ENCODE data around the gene STPG4. TPM values are rescaled to one million over a fixed set of nuclear protein-coding genes. Genes with fewer than 3 reads are reported as not detected.

Gene STPG4
- total and polyA plus RNA-seq, 2 of the 8 experiments (the other 6 are each of a cell fraction or from before 2014, with no cell fraction given), result 0.28 TPM; not detected in 1

DNA sequence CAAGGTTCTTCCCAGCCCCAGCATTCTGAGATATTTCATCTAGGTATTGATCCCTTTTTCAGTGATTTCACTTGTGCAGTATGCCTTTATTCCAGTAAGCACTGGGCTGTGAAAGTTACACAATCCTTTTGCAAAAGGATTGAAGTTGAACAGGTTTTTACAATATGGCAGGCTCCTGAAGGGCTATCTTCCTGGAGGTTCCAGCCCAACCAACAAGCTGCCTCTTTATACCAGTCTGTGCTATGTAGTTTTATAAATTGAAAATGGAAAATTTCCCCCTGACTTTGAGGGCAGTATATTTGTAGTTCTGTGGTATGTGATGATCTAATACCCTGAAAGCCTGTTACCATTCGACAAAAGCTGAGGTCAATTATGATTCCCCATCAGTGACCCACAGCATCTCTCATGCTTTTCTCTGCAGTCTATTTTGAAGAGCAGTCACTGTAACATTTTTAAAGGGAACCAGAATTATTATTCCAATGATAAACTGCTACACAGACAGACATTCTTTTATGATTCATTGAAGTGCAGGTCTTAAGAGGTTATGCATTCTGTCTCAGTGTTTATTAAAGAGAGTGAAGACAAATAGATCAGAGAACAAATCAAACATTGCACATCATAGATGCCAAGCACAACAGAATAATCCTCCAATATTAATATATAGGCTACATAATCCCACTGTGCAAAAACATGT, 35.2 kb upstream of the STPG4 start:
- 77% methylated on average over 1 of the region's 1 CpG; no CpG with 5 or more reads in 1 of the 2 experiments for WGBS, 2 experiments (ENCODE audit: extremely low coverage in 1 of 2, insufficient coverage in 1 of 2, insufficient read length in 1 of 2, insufficient replicate concordance in 2 of 2, low coverage in 1 of 2, low lambda C conversion rate in 2 of 2, missing lambda C conversion rate in 1 of 2)
- DNase-seq (ENCODE audit: low read depth in 1 of 2, low spot score in 2 of 2) (no peak), FAIRE-seq (no peak)
- no peak overlapping the region for H4K91ac ChIP-seq (replicated peaks; ENCODE audit: insufficient read length, low read length)
- no peak overlapping the region for H2AFZ ChIP-seq (ENCODE audit: low read length)
- no peak overlapping the region for H2BK12ac ChIP-seq (ENCODE audit: low read depth, low read length)
- no peaks in the 10 kb centered on the region for H3K36me3 ChIP-seq (ENCODE audit: control insufficient read depth in 2 of 4, insufficient read depth in 4 of 4, low read length in 3 of 4)
- no peaks in the 10 kb centered on the region for H3K79me1 ChIP-seq (ENCODE audit: low read depth, low read length)
- no peak overlapping the region for H3K18ac ChIP-seq (ENCODE audit: extremely low read depth, low read length)
- H3K23me2 ChIP-seq (ENCODE audit: low read depth, low read length), result no peaks in the 10 kb centered on the region; the same call in 1 of the 2 replicates
- H3K4me3 ChIP-seq (ENCODE audit: extremely low read depth in 1 of 4, insufficient read depth in 2 of 4, low read depth in 3 of 4, low read length in 4 of 4), result no peak overlapping the region
- CTCF ChIA-PET (ENCODE audit: partially characterized antibody), result no interaction called here
- H2BK15ac ChIP-seq (ENCODE audit: low read length), result no peak overlapping the region
- H2BK5ac ChIP-seq (ENCODE audit: low read depth, low read length), result no peak overlapping the region
- H2BK120ac ChIP-seq (replicated peaks; ENCODE audit: low read depth, low read length), result no peak overlapping the region
- H2BK20ac ChIP-seq (ENCODE audit: low read length), result no peak overlapping the region
- peaks cover 16 to 33% (median 26%) of the 10 kb centered on the region in 4 experiments for H3K4me1 ChIP-seq (replicated peaks in 1 of 4; ENCODE audit: control insufficient read depth in 3 of 4, insufficient read depth in 4 of 4, low read length in 3 of 4)
- no peaks in the 10 kb centered on the region for H3K79me2 ChIP-seq (ENCODE audit: control insufficient read depth in 1 of 2, insufficient read depth in 2 of 2, low read length in 2 of 2)
- no peak overlapping the region for H3K23ac ChIP-seq (ENCODE audit: insufficient read length)
- no peaks in the 10 kb centered on the region for H3K27me3 ChIP-seq (replicated peaks in 1 of 4; ENCODE audit: control insufficient read depth in 3 of 4, extremely low read depth in 1 of 4, insufficient read depth in 3 of 4, low read length in 3 of 4)
- no peak overlapping the region for H3K4ac ChIP-seq (replicated peaks; ENCODE audit: insufficient read length, low read depth, low read length)
- no peak overlapping the region for H2AK5ac ChIP-seq (ENCODE audit: low read depth, low read length)
- H3K4me2 ChIP-seq (ENCODE audit: insufficient read depth in 1 of 2, low read depth in 2 of 2, low read length in 2 of 2), result no peak overlapping the region
- no peak overlapping the region for H3K14ac ChIP-seq (ENCODE audit: insufficient read length)
- H3K56ac ChIP-seq (replicated peaks; ENCODE audit: insufficient read length, low read depth, low read length), result no peak overlapping the region
- no peaks in the 10 kb centered on the region for H4K20me1 ChIP-seq (replicated peaks in 1 of 2; ENCODE audit: control insufficient read depth in 1 of 2, insufficient read depth in 2 of 2, low read length in 2 of 2)
- no peak overlapping the region for H3K9ac ChIP-seq (replicated peaks in 1 of 4; ENCODE audit: extremely low read depth in 1 of 4, low read depth in 3 of 4, low read length in 3 of 4)
- POLR2A ChIA-PET (ENCODE audit: partially characterized antibody), result interaction anchor here (0.8 kb wide), 2 partner anchors 9 to 96 kb away, joined by 3 to 4 read pairs; no protein-coding TSS in a partner anchor
- H4K5ac ChIP-seq (ENCODE audit: insufficient read length, low read depth, low read length), result no peak overlapping the region
- H4K8ac ChIP-seq (ENCODE audit: extremely low read depth, insufficient read depth, low read length), result no peak overlapping the region
- no peaks in the 10 kb centered on the region for H3K9me3 ChIP-seq (ENCODE audit: insufficient read depth in 2 of 2, low read depth in 1 of 2, low read length in 1 of 2)
- no peak overlapping the region for H3K27ac ChIP-seq (ENCODE audit: low read depth, low read length)
- TF ChIP-seq CBX8 (IDR thresholded peaks at IDR 0.05; ENCODE audit: borderline replicate concordance, low read depth, low read length) (no peak), MAFK (IDR thresholded peaks at IDR 0.05; ENCODE audit: low read depth, low read length) (no peak), RBBP5 (IDR thresholded peaks at IDR 0.05; ENCODE audit: borderline replicate concordance, low read depth, low read length) (no peak), CTBP2 (IDR thresholded peaks at IDR 0.05; ENCODE audit: borderline replicate concordance, insufficient read depth, insufficient read length, low read length) (no peak)

Data from H1 (cell line).